ENCODE data around the gene PRKCB.

Gene PRKCB

DNA sequence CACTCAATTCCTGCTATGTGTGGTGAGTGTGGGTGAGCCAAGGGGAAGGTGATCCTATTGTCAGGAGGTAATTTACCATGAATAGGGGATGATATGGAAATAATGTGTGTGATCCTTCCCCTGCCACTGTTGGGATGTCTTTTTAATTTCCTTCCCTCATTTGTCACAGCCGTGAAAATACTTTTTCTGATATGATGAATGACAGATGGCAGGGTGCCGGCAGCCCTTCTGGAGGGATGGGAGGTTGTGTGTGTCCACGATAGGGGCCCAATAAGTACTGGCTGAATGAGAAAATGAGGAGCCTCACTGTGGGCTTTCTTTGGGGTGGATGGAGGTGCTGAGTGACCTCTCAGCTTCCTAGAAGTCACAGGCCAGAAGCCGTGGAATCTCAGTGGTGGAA, 109.5 kb downstream of the PRKCB start:
- Histone ChIP-seq H3K79me2 (ENCODE audit: insufficient read depth, low read length) (no peaks in the 10 kb centered on the region), H3K27ac (ENCODE audit: low read depth, low read length) (no peak overlapping the region)

GRCh38 chr16:23947838-23948237, 112.1 kb downstream of the PRKCB start:
- Histone ChIP-seq H2AFZ (ENCODE audit: low read depth, low read length, severe bottlenecking) (no peak overlapping the region), H3K9ac (ENCODE audit: low read length) (no peak overlapping the region), H3K36me3 (ENCODE audit: low read length) (no peaks in the 10 kb centered on the region), H3K9me2 (replicated peaks; ENCODE audit: insufficient read depth, low read length) (no peaks in the 10 kb centered on the region), H3K4me3 (ENCODE audit: insufficient read depth, low read length, poor library complexity, severe bottlenecking) (no peak overlapping the region), H3K4me2 (ENCODE audit: low read depth, low read length, poor library complexity, severe bottlenecking) (no peak overlapping the region), H3K27me3 (ENCODE audit: low read length) (no peaks in the 10 kb centered on the region), H3K9me3 (ENCODE audit: insufficient read depth, low read length) (no peaks in the 10 kb centered on the region), H3K27ac (ENCODE audit: low read depth, low read length) (no peak overlapping the region), H4K20me1 (ENCODE audit: low read depth, low read length) (no peaks in the 10 kb centered on the region), H3F3A (ENCODE audit: insufficient read depth) (no peaks in the 10 kb centered on the region), H3K79me2 (ENCODE audit: insufficient read depth, low read length) (no peaks in the 10 kb centered on the region)
- TF ChIP-seq EZH2phosphoT487 (conservative IDR thresholded peaks at IDR 0.05; ENCODE audit: low read length) (no peak), CTCF (IDR thresholded peaks at IDR 0.05; ENCODE audit: insufficient read depth, low read length, poor library complexity, severe bottlenecking) (no peak)

More for the DNA sequence above, 109.5 kb downstream of the PRKCB start:
- no peaks in the 10 kb centered on the region for H3F3A ChIP-seq (ENCODE audit: insufficient read depth)
- no peaks in the 10 kb centered on the region for H3K36me3 ChIP-seq (ENCODE audit: low read length)
- H3K9ac ChIP-seq (ENCODE audit: low read length), result no peak overlapping the region
- TF ChIP-seq CTCF (IDR thresholded peaks at IDR 0.05; ENCODE audit: insufficient read depth, low read length, poor library complexity, severe bottlenecking) (no peak), EZH2phosphoT487 (conservative IDR thresholded peaks at IDR 0.05; ENCODE audit: low read length) (no peak)
- no peaks in the 10 kb centered on the region for H3K9me3 ChIP-seq (ENCODE audit: insufficient read depth, low read length)
- H3K9me2 ChIP-seq (replicated peaks; ENCODE audit: insufficient read depth, low read length), result no peaks in the 10 kb centered on the region
- H3K4me3 ChIP-seq (ENCODE audit: insufficient read depth, low read length, poor library complexity, severe bottlenecking), result no peak overlapping the region
- H3K4me2 ChIP-seq (ENCODE audit: low read depth, low read length, poor library complexity, severe bottlenecking), result no peak overlapping the region
- H4K20me1 ChIP-seq (ENCODE audit: low read depth, low read length), result no peaks in the 10 kb centered on the region
- H3K27me3 ChIP-seq (ENCODE audit: low read length), result no peaks in the 10 kb centered on the region
- no peak overlapping the region for H2AFZ ChIP-seq (ENCODE audit: low read depth, low read length, severe bottlenecking)

DNA sequence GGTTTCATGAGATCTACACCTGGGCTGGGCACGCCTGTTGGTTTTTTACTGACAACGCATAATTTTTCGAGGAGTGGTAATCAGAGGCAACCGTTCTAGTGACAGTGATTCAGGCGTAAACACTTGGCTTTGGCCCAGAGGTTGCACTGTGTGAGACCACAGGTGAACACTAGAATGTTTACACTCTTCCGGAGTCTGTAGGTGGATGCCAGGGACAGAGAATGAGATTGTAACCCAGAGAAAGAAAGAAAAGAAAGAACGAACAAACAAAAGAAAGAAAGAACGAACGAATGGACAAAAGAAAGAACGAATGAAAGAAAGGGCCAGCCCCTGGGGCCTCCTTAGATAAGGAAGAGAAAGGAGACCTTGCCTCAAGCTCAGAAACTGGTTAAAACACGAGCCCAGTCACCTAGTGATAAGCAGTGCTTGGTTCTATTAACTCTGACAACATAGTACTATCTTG, 113.2 kb downstream of the PRKCB start:
- no peaks in the 10 kb centered on the region for H3K36me3 ChIP-seq (ENCODE audit: low read length)
- H3F3A ChIP-seq (ENCODE audit: insufficient read depth), result no peaks in the 10 kb centered on the region
- H3K9me3 ChIP-seq (ENCODE audit: insufficient read depth, low read length), result no peaks in the 10 kb centered on the region
- H2AFZ ChIP-seq (ENCODE audit: low read depth, low read length, severe bottlenecking), result no peak overlapping the region
- TF ChIP-seq EZH2phosphoT487 (conservative IDR thresholded peaks at IDR 0.05; ENCODE audit: low read length), result no peak
- TF ChIP-seq CTCF (IDR thresholded peaks at IDR 0.05; ENCODE audit: insufficient read depth, low read length, poor library complexity, severe bottlenecking), result no peak
- H3K4me3 ChIP-seq (ENCODE audit: insufficient read depth, low read length, poor library complexity, severe bottlenecking), result no peak overlapping the region
- no peaks in the 10 kb centered on the region for H3K27me3 ChIP-seq (ENCODE audit: low read length)
- no peaks in the 10 kb centered on the region for H3K79me2 ChIP-seq (ENCODE audit: insufficient read depth, low read length)
- no peak overlapping the region for H3K4me2 ChIP-seq (ENCODE audit: low read depth, low read length, poor library complexity, severe bottlenecking)
- no peak overlapping the region; the same call in 1 of the 2 replicates for H3K27ac ChIP-seq (ENCODE audit: low read depth, low read length)
- H3K9ac ChIP-seq (ENCODE audit: low read length), result no peak overlapping the region
- H4K20me1 ChIP-seq (ENCODE audit: low read depth, low read length), result no peaks in the 10 kb centered on the region
- no peaks in the 10 kb centered on the region for H3K9me2 ChIP-seq (replicated peaks; ENCODE audit: insufficient read depth, low read length)

Data from SU-DHL-6 (cell line).